Ovary (tissue), 3 donors: ENCODE measurements around the gene U2SURP.

ENCODE experiments used
- POLR2A ChIP-seq: fragments of 450-650 bp; IDR thresholded peaks from one replicate; pipeline ENCODE4 v1.6.1; 2017; ENCODE audit warnings: antibody characterized with exemption, mild to moderate bottlenecking, moderate library complexity
- TF ChIP-seq, protein P1 (sequence below), 3 donors: fragments of 450-650 bp in 2 of 3; fragments of 200-600 bp in 1 of 3; IDR thresholded peaks; one replicate each; pipeline versions ENCODE4 v1.5.1 to v1.8.0; 2016 to 2022; ENCODE audit warnings: antibody characterized with exemption in 3 of 3, mild to moderate bottlenecking in 1 of 3
- donor health status: DM: no; HTN: no; CAD: no.

DNA sequence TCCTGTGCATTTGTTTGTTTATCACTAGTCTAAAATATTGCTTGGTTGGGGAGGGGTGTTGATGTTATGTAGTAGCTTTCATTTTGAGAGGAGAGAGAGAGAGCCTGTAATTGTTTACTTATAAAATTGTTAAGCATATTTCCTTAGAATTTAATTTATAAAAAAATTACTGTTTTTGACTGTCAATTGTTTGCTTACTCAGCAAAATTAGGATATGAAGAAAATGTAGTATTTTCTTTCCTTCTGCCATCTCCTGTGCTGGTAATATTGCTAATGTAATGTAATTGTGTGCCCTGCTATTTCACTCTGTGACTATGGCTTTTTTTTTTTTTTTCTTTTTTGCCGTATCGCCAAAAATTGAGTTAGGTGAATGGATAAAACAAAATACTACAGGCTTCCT lies 3.5 kb downstream of the U2SURP start:
- no peak for TF ChIP-seq POLR2A
- TF ChIP-seq, protein P1, sequence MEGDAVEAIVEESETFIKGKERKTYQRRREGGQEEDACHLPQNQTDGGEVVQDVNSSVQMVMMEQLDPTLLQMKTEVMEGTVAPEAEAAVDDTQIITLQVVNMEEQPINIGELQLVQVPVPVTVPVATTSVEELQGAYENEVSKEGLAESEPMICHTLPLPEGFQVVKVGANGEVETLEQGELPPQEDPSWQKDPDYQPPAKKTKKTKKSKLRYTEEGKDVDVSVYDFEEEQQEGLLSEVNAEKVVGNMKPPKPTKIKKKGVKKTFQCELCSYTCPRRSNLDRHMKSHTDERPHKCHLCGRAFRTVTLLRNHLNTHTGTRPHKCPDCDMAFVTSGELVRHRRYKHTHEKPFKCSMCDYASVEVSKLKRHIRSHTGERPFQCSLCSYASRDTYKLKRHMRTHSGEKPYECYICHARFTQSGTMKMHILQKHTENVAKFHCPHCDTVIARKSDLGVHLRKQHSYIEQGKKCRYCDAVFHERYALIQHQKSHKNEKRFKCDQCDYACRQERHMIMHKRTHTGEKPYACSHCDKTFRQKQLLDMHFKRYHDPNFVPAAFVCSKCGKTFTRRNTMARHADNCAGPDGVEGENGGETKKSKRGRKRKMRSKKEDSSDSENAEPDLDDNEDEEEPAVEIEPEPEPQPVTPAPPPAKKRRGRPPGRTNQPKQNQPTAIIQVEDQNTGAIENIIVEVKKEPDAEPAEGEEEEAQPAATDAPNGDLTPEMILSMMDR (IDR thresholded peaks at IDR 0.05): no peak
